Mesothelial cell of epicardium (in vitro differentiated cells): ENCODE data around the gene KMT2B. TPM values are rescaled to one million over a fixed set of nuclear protein-coding genes. Genes with fewer than 3 reads are reported as not detected.

ENCODE experiments used
- DNase-seq, 2 experiments: peaks; one replicate each; pipeline ENCODE4 v3.0.0; 2021; ENCODE audit warnings: low spot score in 2 of 2; ENCODE audit not compliant: unreplicated experiment in 2 of 2
- H3K27ac Mint-ChIP-seq: 2 replicates; pipeline ENCODE4 v1.8.0; 2021; ENCODE audit warnings: mixed read lengths
- H3K27me3 Mint-ChIP-seq: 2 replicates; pipeline ENCODE4 v1.8.0; 2021; ENCODE audit warnings: low read depth, mixed read lengths
- H3K36me3 Mint-ChIP-seq: 2 replicates; pipeline ENCODE4 v1.8.0; 2021; ENCODE audit warnings: mixed read lengths
- H3K4me1 Mint-ChIP-seq: 2 replicates; pipeline ENCODE4 v1.8.0; 2021; ENCODE audit warnings: mixed read lengths
- H3K4me3 Mint-ChIP-seq: 2 replicates; pipeline ENCODE4 v1.8.0; 2021; ENCODE audit warnings: mild to moderate bottlenecking, moderate library complexity, mixed read lengths
- H3K9me3 Mint-ChIP-seq: 2 replicates; pipeline ENCODE4 v1.8.0; 2021; ENCODE audit warnings: mixed read lengths
- CTCF ChIP-seq: fragments of 200-600 bp; sonication (generic); IDR thresholded peaks from one replicate; pipeline ENCODE4 v1.5.0; 2021; ENCODE audit warnings: antibody characterized with exemption; ENCODE audit not compliant: unreplicated experiment
- total RNA-seq: library from RNA; stranded (reverse); gene quantifications from 3 replicates; pipeline ENCODE4 v1.2.1, GENCODE V29; 2021

Gene KMT2B
- total RNA-seq, 1 donor from 2014 or later: 62.7 TPM

- Mint-ChIP-seq H3K4me3 (no peak overlapping the region), H3K36me3 (no peaks in the 10 kb centered on the region), H3K9me3 (no peaks in the 10 kb centered on the region), H3K27ac (no peak overlapping the region), H3K27me3 (no peaks in the 10 kb centered on the region), H3K4me1 (peaks cover 11% of the 10 kb centered on the region)
- peak; percentile 68 for TF ChIP-seq CTCF
- DNase-seq: peak; percentile 64 to 86
Measured at GRCh38 chr19:35693835-35694599, 23.8 kb upstream of the KMT2B start.

- H3K9me3 Mint-ChIP-seq: no peaks in the 10 kb centered on the region
- no peak for DNase-seq
- H3K27me3 Mint-ChIP-seq: no peaks in the 10 kb centered on the region
- no peak overlapping the region for H3K27ac Mint-ChIP-seq
- peaks cover 5% of the 10 kb centered on the region for H3K4me1 Mint-ChIP-seq
- no peak for TF ChIP-seq CTCF
- no peak overlapping the region for H3K4me3 Mint-ChIP-seq
- no peaks in the 10 kb centered on the region for H3K36me3 Mint-ChIP-seq
Measured at GRCh38 chr19:35695895-35696422, 21.8 kb upstream of the KMT2B start.

- Mint-ChIP-seq H3K4me3 (no peak overlapping the region), H3K4me1 (peaks cover 5% of the 10 kb centered on the region), H3K27me3 (no peaks in the 10 kb centered on the region), H3K27ac (no peak overlapping the region), H3K9me3 (no peaks in the 10 kb centered on the region), H3K36me3 (no peaks in the 10 kb centered on the region)
- no peak for DNase-seq
- TF ChIP-seq CTCF: no peak
Measured at GRCh38 chr19:35696835-35697234, 21.0 kb upstream of the KMT2B start.

GRCh38 chr19:35702223-35703012, 15.4 kb upstream of the KMT2B start:
- TF ChIP-seq CTCF: no peak
- Mint-ChIP-seq H3K4me1 (peaks cover 5% of the 10 kb centered on the region), H3K27me3 (peaks cover 13% of the 10 kb centered on the region), H3K36me3 (no peaks in the 10 kb centered on the region), H3K9me3 (no peaks in the 10 kb centered on the region), H3K4me3 (peak overlapping the region; percentile 91), H3K27ac (peak overlapping the region; percentile 89)
- peak; percentile 88 to 89 for DNase-seq

GRCh38 chr19:35703343-35703742, 14.5 kb upstream of the KMT2B start:
- Mint-ChIP-seq H3K4me3 (no peak overlapping the region), H3K4me1 (peaks cover 5% of the 10 kb centered on the region)

More at GRCh38 chr19:35703343-35703742, 14.5 kb upstream of the KMT2B start:
- Mint-ChIP-seq H3K9me3 (no peaks in the 10 kb centered on the region), H3K27ac (no peak overlapping the region), H3K36me3 (no peaks in the 10 kb centered on the region), H3K27me3 (peaks cover 13% of the 10 kb centered on the region)
- DNase-seq: no peak
- no peak for TF ChIP-seq CTCF
